Large intestine (tissue), 3 donors: ENCODE results near the gene RFFL. TPM values are rescaled to one million over a fixed set of nuclear protein-coding genes. Genes with fewer than 3 reads are reported as not detected.
"Not testable (repeated sequence)": the region's sequence is repeated elsewhere in the genome, so short reads cannot be mapped to it uniquely, and the experiment has no call there.

Source experiments
- DNase-seq, 2 donors: peaks; one replicate each; pipeline versions ENCODE4 v3.0.0 to v3.0.0-alpha.2; 2013
- H3K27ac ChIP-seq: one replicate; pipeline ENCODE4 v1.5.1; 2013; ENCODE audit warnings: low read length
- H3K27me3 ChIP-seq: 2 replicates; pipeline ENCODE4 v1.6.1; 2013; ENCODE audit warnings: low read length; ENCODE audit not compliant: control insufficient read depth, insufficient read depth
- H3K36me3 ChIP-seq: 2 replicates; pipeline ENCODE4 v1.6.1; 2013; ENCODE audit warnings: low read length; ENCODE audit not compliant: control insufficient read depth, insufficient read depth
- H3K4me1 ChIP-seq: one replicate; pipeline ENCODE4 v1.6.1; 2013; ENCODE audit warnings: low read length; ENCODE audit not compliant: control insufficient read depth, insufficient read depth
- H3K4me3 ChIP-seq: one replicate; pipeline ENCODE4 v1.5.1; 2013; ENCODE audit warnings: low read length
- H3K9me3 ChIP-seq: one replicate; pipeline ENCODE4 v1.6.1; 2013; ENCODE audit warnings: mild to moderate bottlenecking, low read depth, low read length, moderate library complexity; ENCODE audit not compliant: control insufficient read depth
- WGBS: methylation state at CpG from one replicate; pipeline ENCODE4 v1.1.5; 2013; ENCODE audit warnings: low lambda C conversion rate; ENCODE audit not compliant: insufficient coverage; 5-methylcytosine and 5-hydroxymethylcytosine counted together
- polyA plus RNA-seq: library from polyadenylated mRNA; unstranded; fragments of 120-200 nt; gene quantifications from one replicate; pipeline ENCODE4 v1.2.1, GENCODE V29; 2013

RFFL gene
- polyA plus RNA-seq, 1 donor, result 31.1 TPM

DNA sequence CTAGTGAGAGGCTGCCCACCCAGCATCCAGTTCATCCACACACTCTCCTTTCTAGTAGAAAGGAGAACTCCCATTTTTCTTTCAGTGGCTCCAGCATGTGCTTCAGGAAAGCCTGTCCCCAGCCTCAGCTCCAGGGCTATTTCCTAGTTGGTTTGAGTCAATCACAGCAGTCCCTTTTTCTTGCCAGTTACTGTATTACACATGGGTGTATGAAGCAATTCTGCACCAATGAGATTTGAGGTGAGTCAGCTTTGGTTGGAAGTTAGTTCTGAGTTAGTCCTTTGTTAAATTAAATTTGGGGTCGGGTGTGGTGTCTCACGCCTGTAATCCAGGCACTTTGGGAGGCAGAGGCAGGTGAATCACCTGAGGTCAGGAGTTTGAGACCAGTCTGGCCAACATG, 31.4 kb upstream of the RFFL start:
- no peaks in the 10 kb centered on the region for H3K9me3 ChIP-seq
- H3K4me1 ChIP-seq, result no peaks in the 10 kb centered on the region
- no peak for DNase-seq
- no peaks in the 10 kb centered on the region for H3K27me3 ChIP-seq
- no CpG with 5 or more reads among the region's 2 CpGs for WGBS
- no peak overlapping the region for H3K27ac ChIP-seq
- no peak overlapping the region for H3K4me3 ChIP-seq
- peaks cover 4% of the 10 kb centered on the region for H3K36me3 ChIP-seq

DNA sequence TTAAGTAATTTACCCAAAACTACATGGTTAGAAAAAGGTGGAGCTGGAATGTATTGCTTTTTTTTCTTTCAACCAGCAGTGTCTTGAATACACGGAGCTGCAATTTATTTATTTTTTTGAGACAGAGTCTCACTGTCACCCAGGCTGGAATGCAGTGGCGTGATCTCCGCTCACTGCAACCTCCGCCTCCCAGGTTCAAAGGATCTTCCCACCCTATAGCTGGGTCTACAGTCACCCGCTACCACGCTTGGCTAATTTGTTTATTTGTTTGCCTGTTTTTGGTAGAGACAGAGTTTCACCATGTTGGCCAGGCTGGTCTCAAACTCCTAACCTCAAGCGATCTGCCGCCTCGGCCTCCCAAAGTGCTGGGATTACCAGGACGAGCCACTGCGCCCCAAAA, 27.2 kb upstream of the RFFL start:
- not testable (repeated sequence) for H3K4me3 ChIP-seq, H3K36me3 ChIP-seq, DNase-seq, H3K27me3 ChIP-seq, H3K27ac ChIP-seq, H3K9me3 ChIP-seq
- H3K4me1 ChIP-seq, result peaks cover 14% of the 10 kb centered on the region
- WGBS, result no CpG with 5 or more reads among the region's 11 CpGs

DNA sequence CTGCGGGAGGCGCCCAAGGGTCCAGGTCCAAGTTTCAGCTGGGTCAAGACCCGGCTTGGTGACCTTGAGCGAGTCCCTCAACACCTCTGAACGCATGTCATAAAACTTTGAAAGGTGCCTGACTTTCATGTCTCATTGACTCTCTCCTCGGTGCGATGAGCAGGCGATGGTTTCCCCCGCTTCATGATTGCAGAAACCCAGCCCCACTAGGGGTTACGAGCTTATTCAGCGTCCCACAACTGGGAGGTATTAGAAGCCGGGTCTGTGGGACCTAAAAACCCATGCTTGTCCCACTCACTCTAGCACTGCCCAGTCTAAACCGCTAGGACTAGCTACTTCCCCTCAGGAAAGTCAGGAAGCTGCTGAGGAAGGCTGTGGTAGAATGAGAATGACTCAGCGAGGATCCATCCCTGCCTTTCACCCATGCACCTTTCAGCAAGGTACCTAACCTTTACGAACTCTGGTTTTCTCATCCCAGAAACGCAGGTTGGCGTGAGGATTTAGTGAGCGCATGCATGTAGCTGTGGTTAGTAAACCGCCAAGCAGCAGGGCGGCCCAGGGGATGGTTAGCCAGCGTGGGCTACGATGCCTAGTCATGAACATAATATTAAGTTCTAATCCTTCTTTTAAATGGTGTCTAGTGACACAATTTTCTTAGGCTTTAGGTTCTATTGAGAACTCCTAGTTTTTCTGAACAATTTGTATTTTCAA, 26.2 kb upstream of the RFFL start:
- H3K27ac ChIP-seq, result peak overlapping the region; percentile 66
- H3K9me3 ChIP-seq, result no peaks in the 10 kb centered on the region
- peak overlapping the region; percentile 48 for H3K4me3 ChIP-seq
- peaks cover 22% of the 10 kb centered on the region for H3K4me1 ChIP-seq
- WGBS, result no CpG with 5 or more reads among the region's 22 CpGs
- H3K27me3 ChIP-seq, result no peaks in the 10 kb centered on the region
- no peak for DNase-seq
- no peaks in the 10 kb centered on the region for H3K36me3 ChIP-seq

DNA sequence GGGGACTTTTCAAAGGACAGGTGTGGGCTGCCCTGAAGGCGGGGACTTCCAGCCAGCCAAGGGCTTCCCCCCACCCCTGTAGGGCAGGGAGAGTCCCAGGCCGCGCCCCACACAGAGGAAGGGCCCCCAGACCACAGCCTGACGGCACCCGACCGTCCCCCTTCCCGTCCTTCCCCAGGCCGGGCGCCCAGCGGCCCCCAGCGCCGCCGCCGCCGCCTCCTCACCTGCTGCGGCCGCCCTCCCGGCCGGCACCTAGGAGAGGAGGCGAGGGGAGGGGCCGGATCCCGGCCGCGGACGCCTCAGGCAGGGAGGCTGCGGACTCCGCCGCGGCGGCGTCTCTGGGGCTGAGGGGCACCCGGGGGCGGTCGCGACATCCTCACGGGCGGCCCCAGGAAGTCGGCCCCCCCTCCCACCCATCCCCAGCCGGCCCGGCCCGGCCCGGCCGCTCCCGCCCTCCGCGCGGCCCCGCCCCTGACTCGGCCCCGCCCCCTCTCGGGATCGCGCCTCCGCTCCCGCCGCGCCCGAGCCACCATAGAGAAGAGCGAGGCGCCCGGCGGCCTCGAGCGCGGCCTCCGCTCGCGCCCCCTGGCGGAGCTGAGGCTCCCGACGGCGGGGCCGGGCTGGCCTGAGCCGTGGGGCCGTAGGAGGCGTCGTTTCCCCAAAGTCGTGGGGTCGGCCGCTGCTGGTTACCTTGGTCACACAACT, 25.5 kb upstream of the RFFL start:
- H3K4me3 ChIP-seq, result peak overlapping the region; percentile 86
- H3K9me3 ChIP-seq, result no peaks in the 10 kb centered on the region
- peaks cover 22% of the 10 kb centered on the region for H3K4me1 ChIP-seq
- peak; percentile 74 to 88 for DNase-seq
- H3K27ac ChIP-seq, result peak overlapping the region; percentile 98
- no peaks in the 10 kb centered on the region for H3K36me3 ChIP-seq
- H3K27me3 ChIP-seq, result no peaks in the 10 kb centered on the region
- no CpG with 5 or more reads among the region's 80 CpGs for WGBS

DNA sequence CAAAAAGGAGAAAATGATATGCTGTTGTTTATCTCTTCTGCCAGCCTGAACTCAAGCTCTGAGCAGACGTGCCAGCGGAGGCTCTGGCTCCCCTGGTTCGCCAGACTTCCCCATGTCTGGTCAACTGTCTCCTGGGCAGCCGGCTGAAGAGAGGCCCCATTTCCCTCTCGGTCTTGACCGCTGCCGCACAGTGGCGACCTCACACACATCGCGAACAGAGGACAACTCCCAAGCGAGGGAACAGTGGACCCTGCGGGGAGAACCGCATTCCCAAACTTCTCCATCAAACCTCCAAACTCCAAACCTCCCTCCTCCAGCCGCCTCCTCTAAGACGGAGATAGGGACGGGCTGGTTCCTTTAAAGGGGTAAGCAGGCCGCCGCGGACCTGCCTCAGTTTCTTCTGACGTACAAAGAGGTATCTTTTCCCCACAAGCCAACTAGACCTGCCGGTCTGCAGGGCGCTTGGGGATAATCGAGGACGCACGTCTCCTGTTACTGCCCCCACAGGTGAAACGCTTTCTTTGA, 24.9 kb upstream of the RFFL start:
- Histone ChIP-seq H3K27me3 (no peaks in the 10 kb centered on the region), H3K4me1 (peaks cover 22% of the 10 kb centered on the region), H3K36me3 (no peaks in the 10 kb centered on the region), H3K27ac (peak overlapping the region; percentile 98), H3K9me3 (no peaks in the 10 kb centered on the region), H3K4me3 (peak overlapping the region; percentile 86)
- peak in 1 of 2 donors; percentile 82 for DNase-seq
- no CpG with 5 or more reads among the region's 26 CpGs for WGBS

DNA sequence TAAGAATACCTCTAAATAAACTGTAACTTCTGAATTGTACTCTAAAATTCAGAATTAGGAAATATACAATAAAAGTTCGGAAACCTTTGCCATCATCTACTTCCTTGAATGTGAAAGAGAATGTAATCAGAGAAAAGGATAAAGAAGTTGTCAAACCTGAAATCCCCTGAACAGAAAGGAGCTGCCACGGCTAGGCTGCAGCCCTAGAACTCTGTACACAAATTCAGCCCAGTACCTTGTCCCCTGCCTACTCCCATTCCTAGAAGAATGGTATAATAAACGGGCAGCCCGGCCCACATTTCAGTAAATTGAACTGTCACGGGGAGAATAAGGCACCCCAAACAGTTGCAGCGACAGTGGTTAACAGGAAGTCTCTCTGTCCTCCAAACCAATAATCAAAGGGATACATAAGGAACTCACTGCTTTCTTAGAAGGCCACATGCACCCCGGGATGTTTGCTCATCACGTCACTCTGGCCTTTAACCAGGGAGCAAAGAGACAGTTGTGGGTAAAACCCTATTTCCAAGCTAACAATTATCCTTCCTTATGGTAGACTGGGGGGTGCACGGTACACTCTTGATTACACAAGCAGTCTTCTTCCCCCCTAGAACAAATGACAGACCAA, 24.3 kb upstream of the RFFL start:
- Histone ChIP-seq H3K4me3 (peak overlapping the region; percentile 86), H3K9me3 (no peaks in the 10 kb centered on the region), H3K27me3 (no peaks in the 10 kb centered on the region), H3K27ac (peak overlapping the region; percentile 98), H3K4me1 (peaks cover 22% of the 10 kb centered on the region), H3K36me3 (no peaks in the 10 kb centered on the region)
- peak; percentile 90 to 97 for DNase-seq
- 20% methylated on average over 1 of the region's 9 CpGs for WGBS

DNA sequence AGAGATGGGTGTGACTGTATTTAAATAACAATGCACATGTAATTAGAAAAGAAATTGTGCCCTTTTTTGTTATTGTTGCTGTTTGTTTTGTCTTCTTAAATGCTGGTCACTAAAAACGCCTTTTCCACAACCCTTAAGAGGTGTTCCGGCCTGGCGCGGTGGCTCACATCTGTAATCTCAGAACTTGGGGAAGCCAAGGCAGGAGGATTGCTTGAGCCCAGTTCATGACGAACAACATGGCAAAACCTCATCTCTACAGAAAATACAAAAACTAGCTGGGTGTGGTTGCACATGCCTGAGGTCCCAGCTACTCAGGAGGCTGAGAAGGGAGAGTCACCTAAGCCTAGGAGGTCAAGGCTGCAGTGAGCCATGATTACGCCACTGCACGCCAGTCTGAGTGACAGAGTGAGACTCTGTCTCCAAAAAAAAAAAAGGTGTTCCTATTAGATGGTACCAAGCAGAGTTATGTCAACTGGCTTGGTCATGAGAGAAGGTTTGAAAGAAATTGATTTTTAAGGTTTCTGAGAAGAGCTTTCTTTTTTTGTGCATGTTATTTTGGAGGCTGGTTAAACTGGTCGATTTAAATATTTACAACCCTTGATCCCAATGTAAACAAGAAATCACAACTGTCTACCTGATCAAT, 23.5 kb upstream of the RFFL start:
- peak overlapping the region; percentile 98 for H3K27ac ChIP-seq
- H3K4me3 ChIP-seq, result peak overlapping the region; percentile 86
- DNase-seq, result peak; percentile 27 to 50
- no peaks in the 10 kb centered on the region for H3K27me3 ChIP-seq
- WGBS, result no CpG with 5 or more reads among the region's 8 CpGs
- peaks cover 23% of the 10 kb centered on the region for H3K4me1 ChIP-seq
- no peaks in the 10 kb centered on the region for H3K36me3 ChIP-seq
- no peaks in the 10 kb centered on the region for H3K9me3 ChIP-seq

DNA sequence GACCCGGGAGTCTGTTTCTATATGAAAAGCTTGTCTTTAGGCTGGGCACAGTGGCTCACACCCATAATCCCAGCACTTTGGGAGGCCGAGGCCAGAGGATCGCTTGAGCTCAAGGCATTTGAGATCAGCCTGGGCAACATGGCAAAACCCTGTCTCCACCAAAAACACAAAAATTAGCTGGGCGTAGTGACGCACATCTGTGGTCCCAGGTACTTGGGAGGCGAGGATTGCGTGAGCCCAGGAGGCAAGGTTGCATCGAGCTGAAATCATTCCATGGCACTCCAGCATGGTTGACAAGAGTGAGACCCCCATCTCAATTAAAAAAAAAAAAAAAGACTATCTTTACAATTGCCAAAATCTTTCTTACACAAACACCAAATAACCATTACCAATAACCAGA, 22.7 kb upstream of the RFFL start:
- Histone ChIP-seq H3K4me1 (peaks cover 26% of the 10 kb centered on the region), H3K4me3 (no peak overlapping the region), H3K27me3 (no peaks in the 10 kb centered on the region), H3K27ac (peak overlapping the region; percentile 98), H3K9me3 (no peaks in the 10 kb centered on the region), H3K36me3 (no peaks in the 10 kb centered on the region)
- DNase-seq, result no peak
- WGBS, result no CpG with 5 or more reads among the region's 8 CpGs

DNA sequence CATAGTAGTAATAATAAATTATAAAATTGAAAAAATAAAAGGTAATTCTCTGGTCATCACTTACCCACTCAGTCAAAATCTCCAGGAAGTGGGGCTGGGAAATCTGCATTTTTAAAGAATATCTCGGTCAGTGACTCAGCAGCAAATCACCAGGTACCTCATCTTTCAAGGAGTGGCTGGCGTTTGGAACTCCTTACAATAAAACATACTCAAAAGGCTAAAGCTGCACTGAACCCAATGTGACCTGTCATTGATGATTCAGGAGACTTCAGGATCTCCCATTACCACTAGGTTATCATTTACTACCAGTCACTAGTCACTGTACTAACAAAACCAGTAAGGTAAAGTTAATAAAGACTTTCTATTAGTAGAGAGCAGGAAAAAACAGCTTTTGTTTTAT, 21.5 kb upstream of the RFFL start:
- no peak overlapping the region for H3K4me3 ChIP-seq
- no peaks in the 10 kb centered on the region for H3K36me3 ChIP-seq
- H3K27me3 ChIP-seq, result no peaks in the 10 kb centered on the region
- peak in 1 of 2 donors; percentile 39 for DNase-seq
- no CpG with 5 or more reads among the region's 2 CpGs for WGBS
- H3K9me3 ChIP-seq, result no peaks in the 10 kb centered on the region
- no peak overlapping the region for H3K27ac ChIP-seq
- H3K4me1 ChIP-seq, result peaks cover 28% of the 10 kb centered on the region

DNA sequence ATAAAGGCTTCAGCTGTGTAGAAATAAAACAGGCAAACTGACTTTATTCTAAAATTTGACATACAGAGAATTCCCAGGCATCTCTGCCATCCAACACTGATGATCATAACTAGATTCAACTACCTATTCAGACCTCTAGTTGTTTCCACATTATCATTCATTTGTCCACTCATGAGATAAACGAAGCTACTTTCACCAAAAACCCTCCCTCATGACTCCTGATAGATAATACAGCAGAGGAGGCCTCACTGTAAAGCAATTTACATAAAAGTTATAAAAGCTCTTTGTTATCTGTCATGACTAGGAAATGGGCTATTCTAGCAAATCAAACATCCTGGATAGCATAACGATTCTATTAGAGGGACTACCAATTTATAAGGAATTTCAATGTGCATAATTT, 19.6 kb upstream of the RFFL start:
- 33% methylated on average over 2 of the region's 2 CpGs for WGBS
- Histone ChIP-seq H3K27me3 (no peaks in the 10 kb centered on the region), H3K9me3 (no peaks in the 10 kb centered on the region), H3K36me3 (no peaks in the 10 kb centered on the region), H3K4me1 (peaks cover 37% of the 10 kb centered on the region), H3K4me3 (no peak overlapping the region), H3K27ac (no peak overlapping the region)
- peak in 1 of 2 donors; percentile 27 for DNase-seq
